Measurements from ENCODE around the gene C5orf46. TPM values are rescaled to one million over a fixed set of nuclear protein-coding genes. Genes with fewer than 3 reads are reported as not detected.

The C5orf46 gene
- total and polyA plus RNA-seq, 2 experiments from 2014 or later, result 0.40 TPM; not detected in 1

GRCh38 chr5:147887930-147888329, 18.4 kb downstream of the C5orf46 start (continued):
- TF ChIP-seq ZNF462 (CRISPR knock-in tag; IDR thresholded peaks at IDR 0.05), result no peak
- TF ChIP-seq ZNF331 (CRISPR knock-in tag; IDR thresholded peaks at IDR 0.05; ENCODE audit: low read depth), result no peak
- TF ChIP-seq, protein P1, sequence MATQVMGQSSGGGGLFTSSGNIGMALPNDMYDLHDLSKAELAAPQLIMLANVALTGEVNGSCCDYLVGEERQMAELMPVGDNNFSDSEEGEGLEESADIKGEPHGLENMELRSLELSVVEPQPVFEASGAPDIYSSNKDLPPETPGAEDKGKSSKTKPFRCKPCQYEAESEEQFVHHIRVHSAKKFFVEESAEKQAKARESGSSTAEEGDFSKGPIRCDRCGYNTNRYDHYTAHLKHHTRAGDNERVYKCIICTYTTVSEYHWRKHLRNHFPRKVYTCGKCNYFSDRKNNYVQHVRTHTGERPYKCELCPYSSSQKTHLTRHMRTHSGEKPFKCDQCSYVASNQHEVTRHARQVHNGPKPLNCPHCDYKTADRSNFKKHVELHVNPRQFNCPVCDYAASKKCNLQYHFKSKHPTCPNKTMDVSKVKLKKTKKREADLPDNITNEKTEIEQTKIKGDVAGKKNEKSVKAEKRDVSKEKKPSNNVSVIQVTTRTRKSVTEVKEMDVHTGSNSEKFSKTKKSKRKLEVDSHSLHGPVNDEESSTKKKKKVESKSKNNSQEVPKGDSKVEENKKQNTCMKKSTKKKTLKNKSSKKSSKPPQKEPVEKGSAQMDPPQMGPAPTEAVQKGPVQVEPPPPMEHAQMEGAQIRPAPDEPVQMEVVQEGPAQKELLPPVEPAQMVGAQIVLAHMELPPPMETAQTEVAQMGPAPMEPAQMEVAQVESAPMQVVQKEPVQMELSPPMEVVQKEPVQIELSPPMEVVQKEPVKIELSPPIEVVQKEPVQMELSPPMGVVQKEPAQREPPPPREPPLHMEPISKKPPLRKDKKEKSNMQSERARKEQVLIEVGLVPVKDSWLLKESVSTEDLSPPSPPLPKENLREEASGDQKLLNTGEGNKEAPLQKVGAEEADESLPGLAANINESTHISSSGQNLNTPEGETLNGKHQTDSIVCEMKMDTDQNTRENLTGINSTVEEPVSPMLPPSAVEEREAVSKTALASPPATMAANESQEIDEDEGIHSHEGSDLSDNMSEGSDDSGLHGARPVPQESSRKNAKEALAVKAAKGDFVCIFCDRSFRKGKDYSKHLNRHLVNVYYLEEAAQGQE (IDR thresholded peaks at IDR 0.05; ENCODE audit: unreplicated experiment), result no peak
- TF ChIP-seq, protein P2, sequence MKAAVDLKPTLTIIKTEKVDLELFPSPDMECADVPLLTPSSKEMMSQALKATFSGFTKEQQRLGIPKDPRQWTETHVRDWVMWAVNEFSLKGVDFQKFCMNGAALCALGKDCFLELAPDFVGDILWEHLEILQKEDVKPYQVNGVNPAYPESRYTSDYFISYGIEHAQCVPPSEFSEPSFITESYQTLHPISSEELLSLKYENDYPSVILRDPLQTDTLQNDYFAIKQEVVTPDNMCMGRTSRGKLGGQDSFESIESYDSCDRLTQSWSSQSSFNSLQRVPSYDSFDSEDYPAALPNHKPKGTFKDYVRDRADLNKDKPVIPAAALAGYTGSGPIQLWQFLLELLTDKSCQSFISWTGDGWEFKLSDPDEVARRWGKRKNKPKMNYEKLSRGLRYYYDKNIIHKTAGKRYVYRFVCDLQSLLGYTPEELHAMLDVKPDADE (IDR thresholded peaks at IDR 0.05), result no peak
- TF ChIP-seq POLR2AphosphoS5 (IDR thresholded peaks at IDR 0.05; ENCODE audit: low read depth), result no peak
- TF ChIP-seq, protein P3, sequence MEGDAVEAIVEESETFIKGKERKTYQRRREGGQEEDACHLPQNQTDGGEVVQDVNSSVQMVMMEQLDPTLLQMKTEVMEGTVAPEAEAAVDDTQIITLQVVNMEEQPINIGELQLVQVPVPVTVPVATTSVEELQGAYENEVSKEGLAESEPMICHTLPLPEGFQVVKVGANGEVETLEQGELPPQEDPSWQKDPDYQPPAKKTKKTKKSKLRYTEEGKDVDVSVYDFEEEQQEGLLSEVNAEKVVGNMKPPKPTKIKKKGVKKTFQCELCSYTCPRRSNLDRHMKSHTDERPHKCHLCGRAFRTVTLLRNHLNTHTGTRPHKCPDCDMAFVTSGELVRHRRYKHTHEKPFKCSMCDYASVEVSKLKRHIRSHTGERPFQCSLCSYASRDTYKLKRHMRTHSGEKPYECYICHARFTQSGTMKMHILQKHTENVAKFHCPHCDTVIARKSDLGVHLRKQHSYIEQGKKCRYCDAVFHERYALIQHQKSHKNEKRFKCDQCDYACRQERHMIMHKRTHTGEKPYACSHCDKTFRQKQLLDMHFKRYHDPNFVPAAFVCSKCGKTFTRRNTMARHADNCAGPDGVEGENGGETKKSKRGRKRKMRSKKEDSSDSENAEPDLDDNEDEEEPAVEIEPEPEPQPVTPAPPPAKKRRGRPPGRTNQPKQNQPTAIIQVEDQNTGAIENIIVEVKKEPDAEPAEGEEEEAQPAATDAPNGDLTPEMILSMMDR (conservative IDR thresholded peaks at IDR 0.05; ENCODE audit: low read depth in 2 of 2), result no peak
- TF ChIP-seq JUNB (IDR thresholded peaks at IDR 0.05; ENCODE audit: unreplicated experiment), result no peak
- no peak for TF ChIP-seq EZH2 (IDR thresholded peaks at IDR 0.05; ENCODE audit: low read depth, unreplicated experiment)
- no peak for TF ChIP-seq STAT1 (IDR thresholded peaks at IDR 0.05; ENCODE audit: unreplicated experiment)
- no peak for TF ChIP-seq NANOG (IDR thresholded peaks at IDR 0.05; ENCODE audit: borderline replicate concordance)
- TF ChIP-seq EZH2phosphoT487 (IDR thresholded peaks at IDR 0.05; ENCODE audit: unreplicated experiment), result no peak

Measured in GM23338 (cell line).